A549 treated with RU486 at 1 μM for 4 hours (cell line): ENCODE results near the gene NUP210L. TPM values are rescaled to one million over a fixed set of nuclear protein-coding genes. Genes with fewer than 3 reads are reported as not detected.

Experiments
- total RNA-seq: library from RNA; stranded (reverse); fragments of 200-300 nt; extraction: Qiagen RNA extraction; gene quantifications from 5 replicates; pipeline ENCODE4 v1.2.3, GENCODE V29; 2022; ENCODE audit warnings: low read depth

NUP210L gene
- not detected in 5 replicates for total RNA-seq

DNA sequence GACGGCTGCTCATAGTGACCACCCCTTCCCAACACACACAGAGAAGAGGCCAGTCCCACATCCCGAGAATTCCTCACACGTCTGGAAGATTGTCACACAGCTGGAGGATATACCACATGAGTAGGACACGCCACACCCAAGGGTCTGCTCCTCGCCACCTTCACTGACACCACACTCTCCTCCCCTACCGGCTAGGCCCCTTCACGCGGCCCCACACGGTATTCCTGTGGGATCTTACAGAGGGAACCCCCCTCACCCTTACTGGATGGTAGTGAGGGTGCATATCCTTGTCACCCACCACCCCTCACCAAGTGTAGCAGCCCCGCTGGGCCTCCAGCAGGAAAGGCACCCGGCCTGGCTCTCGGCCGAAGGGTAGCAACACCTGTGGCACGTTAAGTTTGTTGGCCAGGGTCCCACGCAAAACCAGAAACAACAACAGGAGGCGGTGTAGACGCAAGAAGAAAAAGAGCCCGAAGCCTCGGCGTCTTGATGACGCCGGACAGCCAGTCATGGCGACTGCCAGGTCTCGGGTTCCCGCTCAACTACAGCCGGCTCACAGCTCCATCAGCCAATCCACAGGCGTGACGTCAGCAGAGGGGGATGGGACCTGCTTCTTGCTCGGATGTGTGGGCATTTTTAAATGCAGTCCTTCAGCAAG, at the start of gene NUP210L:
TSS of gene NUP210L (minus strand) at position 540 of the 658 bp plus-strand sequence.

DNA sequence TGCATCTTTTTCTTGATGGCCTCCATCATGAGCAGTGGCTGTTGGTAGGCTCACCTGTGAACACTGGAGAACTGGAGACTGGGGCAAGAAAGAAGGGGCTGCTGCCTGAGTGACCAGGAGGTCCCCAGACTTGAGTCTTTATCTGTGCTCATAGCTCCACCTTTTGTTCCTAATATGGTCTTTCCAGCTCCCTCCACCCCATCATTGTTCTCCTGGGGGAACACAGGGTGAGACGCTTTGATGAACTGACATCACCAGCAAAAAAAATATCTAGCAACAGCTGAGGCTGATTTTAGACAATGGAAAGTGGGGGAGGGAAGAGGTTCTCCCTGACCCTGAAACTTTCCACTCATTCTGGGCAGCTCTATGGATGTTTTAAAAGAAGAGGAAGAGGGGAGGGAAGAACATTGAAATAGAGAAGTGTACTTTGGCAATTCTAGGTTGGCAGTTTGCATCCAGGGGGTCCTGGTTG, 37.2 kb upstream of the NUP210L start, which contains the start of gene TPM3:
TSS of gene TPM3 (minus strand) at position 111 of the 472 bp plus-strand sequence. CDS start at position 29, 82 bp downstream.

DNA sequence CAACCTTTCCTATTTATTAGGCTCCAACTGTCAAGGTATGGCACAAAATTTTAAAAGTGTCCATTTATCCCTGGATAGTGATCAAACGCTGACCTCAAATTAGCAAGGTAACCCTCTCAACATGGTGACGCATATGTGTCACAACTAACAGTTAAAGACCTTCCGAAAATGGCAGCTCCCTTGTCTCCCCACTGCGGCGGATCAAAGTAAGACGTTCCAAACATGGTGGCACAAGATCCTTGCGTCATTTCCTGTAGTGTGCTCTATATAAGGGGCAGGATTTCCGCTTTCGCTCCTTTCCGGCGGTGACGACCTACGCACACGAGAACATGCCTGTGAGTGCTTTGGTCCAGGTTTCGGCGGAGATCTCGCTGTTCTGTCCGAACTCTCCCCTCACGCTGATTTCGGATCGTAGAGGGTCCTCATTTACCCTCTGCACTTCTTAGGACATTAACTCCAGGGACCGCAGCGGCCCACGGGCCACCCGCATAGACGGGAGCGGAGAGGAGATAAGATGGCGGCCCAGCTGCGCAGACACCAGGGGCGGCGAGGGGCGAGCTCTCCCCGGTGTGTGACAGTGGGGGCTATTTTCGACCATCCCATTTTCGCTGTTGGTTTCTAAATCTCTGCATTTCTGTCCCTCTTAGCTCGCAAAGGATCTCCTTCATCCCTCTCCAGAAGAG, 164.3 kb downstream of the NUP210L start, which contains the start of gene RPS27:
TSS of gene RPS27 (plus strand) at position 295 of the 683 bp plus-strand sequence. CDS start at position 330, 35 bp downstream.

DNA sequence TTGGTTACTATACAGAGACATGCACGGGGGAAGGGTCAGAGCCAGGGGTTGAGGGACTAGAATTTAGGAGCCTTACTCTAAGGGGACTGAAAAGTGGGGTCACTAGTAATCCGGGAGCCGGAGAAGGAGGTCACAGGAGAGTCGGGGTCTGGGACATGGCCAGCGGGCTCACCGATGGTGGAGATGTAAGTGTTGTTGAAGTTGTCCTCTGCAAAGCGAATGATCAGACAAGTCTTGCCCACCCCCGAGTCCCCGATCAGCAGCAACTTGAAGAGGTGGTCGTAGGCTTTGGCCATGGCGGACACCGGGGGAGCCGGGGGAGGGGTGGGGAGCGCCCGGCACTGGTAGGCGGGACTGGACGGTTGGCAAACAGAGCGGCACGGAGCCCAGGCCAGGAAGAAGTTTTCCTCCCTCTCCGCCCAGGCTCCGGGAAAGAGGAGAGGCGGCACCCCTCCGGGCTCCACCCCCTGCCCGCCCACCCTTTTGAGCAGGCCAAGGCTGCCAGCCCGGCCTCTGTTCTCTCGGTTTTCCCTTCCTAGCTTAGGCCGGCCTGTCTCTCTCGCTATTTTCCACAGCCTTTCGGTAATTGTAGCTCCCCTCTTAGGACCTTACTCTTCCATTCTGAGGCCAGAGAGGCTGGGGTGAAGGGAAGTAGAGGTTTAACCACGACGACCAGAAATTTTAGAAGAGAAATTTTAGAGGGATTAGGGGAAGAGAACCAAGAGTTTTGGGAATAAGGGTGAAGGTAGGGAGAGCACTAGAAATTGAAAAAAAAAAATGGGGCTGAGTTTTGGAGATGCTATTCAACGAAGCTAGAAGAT, 168.7 kb downstream of the NUP210L start, which contains the start of gene RAB13:
TSS of gene RAB13 (minus strand) at position 399 of the 821 bp plus-strand sequence. CDS start at position 296, 103 bp downstream.

DNA sequence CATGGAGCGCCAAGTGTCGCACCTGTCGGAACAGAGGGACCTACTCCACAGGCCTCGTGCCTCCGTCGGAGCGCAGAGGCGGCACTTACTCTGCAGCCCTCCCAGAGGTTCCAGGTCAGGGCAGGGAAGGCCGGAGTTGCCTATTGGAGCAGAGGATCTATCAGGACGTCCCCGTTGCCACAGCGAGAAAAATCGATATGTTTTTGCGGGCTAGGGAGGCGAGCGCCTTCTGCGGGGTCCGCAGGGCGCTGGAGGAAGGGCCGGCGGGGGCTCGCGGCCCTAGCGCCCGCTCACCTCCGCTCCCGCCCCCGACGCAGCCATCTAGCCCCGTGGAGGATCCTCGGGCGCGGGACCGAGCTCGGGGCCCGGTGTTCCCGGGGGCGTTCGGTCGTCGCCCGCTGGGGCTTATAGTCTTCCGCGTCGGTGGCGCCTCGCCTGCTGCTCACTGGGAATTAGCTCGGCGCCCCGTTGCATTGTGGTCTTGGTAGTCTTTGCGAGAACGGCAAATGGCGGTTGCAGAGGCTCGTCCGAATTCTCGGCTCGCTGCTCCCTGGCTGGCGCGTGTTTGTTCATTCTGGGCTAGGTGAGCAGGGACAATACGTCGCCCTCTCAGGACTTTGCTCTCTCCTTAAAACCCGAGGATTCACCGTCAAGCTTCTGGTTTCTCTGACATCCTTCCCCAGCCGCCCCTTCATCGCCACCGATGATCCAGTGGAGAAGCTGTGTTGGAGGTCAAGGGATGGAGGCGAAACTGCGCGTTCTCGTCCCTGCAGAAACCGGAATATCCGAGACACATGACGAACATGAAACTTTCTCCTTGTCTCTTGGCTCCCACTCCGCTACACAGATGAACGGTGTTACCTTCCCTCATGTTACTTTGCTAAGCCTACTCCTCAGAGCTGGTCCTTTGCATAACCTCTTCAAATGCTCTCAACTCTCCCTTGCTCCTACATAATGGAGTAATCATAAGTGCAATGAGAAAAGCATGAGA, 177.3 kb downstream of the NUP210L start, which contains the start of gene JTB:
TSS of gene JTB (minus strand) at position 425 of the 991 bp plus-strand sequence. CDS start at position 3, 422 bp downstream.

GRCh38 chr1:153967107-153967999, 187.5 kb downstream of the NUP210L start, which contains the start of gene CREB3L4:
Gene CREB3L4, plus strand, starts transcription at chr1:153967902. Its CDS starts 624 bp downstream, at chr1:153968526.

GRCh38 chr1:153963030-153963849, 191.6 kb downstream of the NUP210L start, which contains the start of gene SLC39A1:
Gene SLC39A1, minus strand, starts transcription at chr1:153963537. Its CDS starts 822 bp downstream, at chr1:153962715.

GRCh38 chr1:153958111-153958960, 196.5 kb downstream of the NUP210L start, which contains the start of gene CRTC2:
Gene CRTC2, minus strand, starts transcription at chr1:153958612. Its CDS starts 115 bp downstream, at chr1:153958497.

GRCh38 chr1:153946622-153947241, 208.1 kb downstream of the NUP210L start, which contains the start of gene DENND4B:
Gene DENND4B, minus strand, starts transcription at chr1:153946718. Its CDS starts 2,344 bp downstream, at chr1:153944374.

Other genes with a start within 250 kb of the NUP210L start
- gene GATAD2B, start 232.1 kb downstream of the NUP210L start, total RNA-seq, result 6.8 to 10.3 TPM (median 8.7 TPM) in 5 replicates
- gene DENND4B, start 208.4 kb downstream of the NUP210L start, total RNA-seq, result 20.4 to 33.0 TPM (median 31.2 TPM) in 5 replicates
- gene CRTC2, start 196.5 kb downstream of the NUP210L start, total RNA-seq, result 33.2 to 45.2 TPM (median 38.3 TPM) in 5 replicates
- 141 to 162 TPM (median 149 TPM) in 5 replicates for gene SLC39A1, start 191.5 kb downstream of the NUP210L start, total RNA-seq
- gene CREB3L4, start 187.2 kb downstream of the NUP210L start, total RNA-seq, result 7.9 to 10.6 TPM (median 9.9 TPM) in 5 replicates
- gene JTB, start 177.4 kb downstream of the NUP210L start, total RNA-seq, result 106 to 170 TPM (median 153 TPM) in 5 replicates
- gene RAB13, start 168.7 kb downstream of the NUP210L start, total RNA-seq, result 138 to 159 TPM (median 146 TPM) in 5 replicates
- gene RPS27, start 164.3 kb downstream of the NUP210L start, total RNA-seq, result 4,038 to 7,790 TPM (median 4,623 TPM) in 5 replicates
- gene TPM3, start 37.0 kb upstream of the NUP210L start, total RNA-seq, result 459 to 630 TPM (median 469 TPM) in 5 replicates
- gene CFAP141, start 51.3 kb upstream of the NUP210L start, total RNA-seq, result 0.61 TPM in 1 of 5 replicates, not detected in the others
- gene UBAP2L, start 65.9 kb upstream of the NUP210L start, total RNA-seq, result 103 to 115 TPM (median 111 TPM) in 5 replicates
- gene HAX1, start 117.6 kb upstream of the NUP210L start, total RNA-seq, result 91.2 to 107 TPM (median 95.4 TPM) in 5 replicates
- not detected in 5 replicates for gene AQP10, start 166.0 kb upstream of the NUP210L start, total RNA-seq
- 23.5 to 36.3 TPM (median 27.9 TPM) in 5 replicates for gene ATP8B2, start 170.5 kb upstream of the NUP210L start, total RNA-seq